Measurements from ENCODE around the gene NBEAL1.
"Not testable (repeated sequence)": the region's sequence is repeated elsewhere in the genome, so short reads cannot be mapped to it uniquely, and the experiment has no call there.

The NBEAL1 gene

DNA sequence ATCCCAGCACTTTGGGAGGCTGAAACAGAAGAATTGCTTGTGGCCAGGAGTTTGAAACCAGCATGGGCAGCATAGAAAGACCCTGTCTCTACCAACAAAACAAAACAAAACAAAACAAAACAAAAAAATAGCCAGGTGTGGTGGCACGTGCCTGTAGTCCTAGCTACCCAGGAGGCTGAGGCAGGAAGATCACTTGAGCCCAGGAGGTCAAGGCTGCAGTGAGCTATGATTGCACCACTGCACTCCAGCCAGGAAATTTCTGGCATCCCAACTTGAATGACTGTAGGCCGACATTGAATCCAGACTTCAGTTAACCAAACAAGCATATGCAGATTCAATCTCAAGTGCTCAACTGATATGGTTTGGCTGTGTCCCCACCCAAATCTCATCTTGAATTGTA is 215.0 kb downstream of the NBEAL1 start:
- not testable (repeated sequence) for H4K91ac ChIP-seq (ENCODE audit: low read depth, low read length); H2BK120ac ChIP-seq (ENCODE audit: insufficient read depth, low read length, poor library complexity); H3K18ac ChIP-seq (ENCODE audit: low read length); H3K4me2 ChIP-seq (ENCODE audit: low read length); H4K8ac ChIP-seq (ENCODE audit: low read depth, low read length); H3K79me2 ChIP-seq (ENCODE audit: control insufficient read depth, insufficient read depth, low read length, poor library complexity); H4K12ac ChIP-seq (ENCODE audit: low read depth, low read length); H3K14ac ChIP-seq (ENCODE audit: low read length); H2BK5ac ChIP-seq (ENCODE audit: low read depth, low read length, poor library complexity); H2AK5ac ChIP-seq (ENCODE audit: low read length); H3K79me1 ChIP-seq (ENCODE audit: low read length); H2AFZ ChIP-seq (ENCODE audit: insufficient read depth, low read length, poor library complexity); H3K36me3 ChIP-seq (ENCODE audit: control insufficient read depth in 1 of 2, insufficient read depth in 2 of 2, low read length in 2 of 2); H3K27me3 ChIP-seq (ENCODE audit: insufficient read depth, low read length); H2BK12ac ChIP-seq (ENCODE audit: low read length); H3K4ac ChIP-seq (ENCODE audit: low read depth, low read length); H3K23ac ChIP-seq (ENCODE audit: low read length); H3K27ac ChIP-seq (ENCODE audit: low read depth, low read length); H3K9me3 ChIP-seq (ENCODE audit: insufficient read depth, low read depth, low read length); H3K4me1 ChIP-seq (ENCODE audit: control insufficient read depth in 1 of 2, insufficient read depth in 2 of 2, low read length in 2 of 2); H3K9ac ChIP-seq (ENCODE audit: low read length); H3K4me3 ChIP-seq (ENCODE audit: low read depth, low read length)
- peak; percentile 30 to 68 for DNase-seq
- WGBS (ENCODE audit: extremely low coverage, insufficient coverage, insufficient read length) = no CpG with 5 or more reads among the region's 2 CpGs

DNA sequence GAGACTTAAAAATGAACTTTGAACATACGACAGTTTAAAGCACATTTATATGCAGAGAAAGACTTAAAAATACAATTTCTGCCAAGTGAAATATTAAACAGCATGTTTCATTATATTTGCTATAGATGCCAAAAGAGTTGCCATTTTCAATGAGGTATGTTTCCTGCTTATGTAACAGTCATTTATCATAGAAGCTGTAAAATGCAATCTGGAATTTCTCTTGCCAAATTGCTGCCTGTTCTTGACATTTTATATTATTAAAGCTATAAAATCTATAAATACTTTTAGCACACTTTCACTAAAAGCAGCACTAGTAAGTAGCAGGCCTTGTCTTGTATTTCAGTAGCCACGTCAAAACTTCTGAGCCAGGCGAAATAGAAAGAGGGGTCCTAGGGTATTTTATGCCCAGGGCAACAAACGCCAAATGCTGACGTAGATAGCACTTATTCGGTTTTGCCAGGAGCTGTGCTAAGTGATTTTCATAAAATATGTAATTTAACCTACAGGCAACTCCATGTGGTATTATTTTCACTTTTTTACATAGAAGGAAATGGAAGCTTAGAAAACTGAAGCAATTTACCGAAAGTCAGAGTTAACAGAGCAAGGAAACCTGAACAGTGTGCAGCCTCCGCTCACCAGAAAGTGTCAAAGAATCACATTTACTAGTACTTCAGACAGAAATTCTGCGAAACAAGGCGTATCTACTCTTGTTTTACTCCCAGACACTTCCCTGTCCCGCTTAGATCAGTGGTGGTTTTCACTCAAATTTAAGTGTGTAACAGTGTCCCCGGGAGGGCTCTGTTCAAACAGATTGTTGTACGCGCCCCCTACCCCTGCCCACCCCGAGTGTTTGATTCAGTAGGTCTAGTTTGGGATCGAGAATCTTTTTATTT is 222.9 kb downstream of the NBEAL1 start:
- Histone ChIP-seq H3K79me2 (ENCODE audit: control insufficient read depth, insufficient read depth, low read length, poor library complexity) (peaks cover 7% of the 10 kb centered on the region), H3K9ac (ENCODE audit: low read length) (no peak overlapping the region), H3K14ac (ENCODE audit: low read length) (no peak overlapping the region), H3K27ac (ENCODE audit: low read depth, low read length) (no peak overlapping the region), H4K91ac (ENCODE audit: low read depth, low read length) (no peak overlapping the region), H3K23ac (ENCODE audit: low read length) (no peak overlapping the region), H2BK12ac (ENCODE audit: low read length) (no peak overlapping the region), H3K4me1 (ENCODE audit: control insufficient read depth in 1 of 2, insufficient read depth in 2 of 2, low read length in 2 of 2) (no peaks in the 10 kb centered on the region), H2AK5ac (ENCODE audit: low read length) (no peak overlapping the region), H3K4ac (ENCODE audit: low read depth, low read length) (no peak overlapping the region), H2BK120ac (ENCODE audit: insufficient read depth, low read length, poor library complexity) (no peak overlapping the region), H3K36me3 (ENCODE audit: control insufficient read depth in 1 of 2, insufficient read depth in 2 of 2, low read length in 2 of 2) (no peaks in the 10 kb centered on the region), H3K27me3 (ENCODE audit: insufficient read depth, low read length) (no peaks in the 10 kb centered on the region), H2BK5ac (ENCODE audit: low read depth, low read length, poor library complexity) (no peak overlapping the region), H3K9me3 (ENCODE audit: insufficient read depth, low read depth, low read length) (no peaks in the 10 kb centered on the region), H4K8ac (ENCODE audit: low read depth, low read length) (no peak overlapping the region), H2AFZ (ENCODE audit: insufficient read depth, low read length, poor library complexity) (no peak overlapping the region), H3K18ac (ENCODE audit: low read length) (no peak overlapping the region), H3K79me1 (ENCODE audit: low read length) (peaks cover 12% of the 10 kb centered on the region), H3K4me2 (ENCODE audit: low read length) (peak overlapping the region; percentile 73), H3K4me3 (ENCODE audit: low read depth, low read length) (no peak overlapping the region), H4K12ac (ENCODE audit: low read depth, low read length) (no peak overlapping the region)
- peak in 1 of 2 donors; percentile 12 for DNase-seq
- WGBS (ENCODE audit: extremely low coverage, insufficient coverage, insufficient read length) = no CpG with 5 or more reads among the region's 16 CpGs

DNA sequence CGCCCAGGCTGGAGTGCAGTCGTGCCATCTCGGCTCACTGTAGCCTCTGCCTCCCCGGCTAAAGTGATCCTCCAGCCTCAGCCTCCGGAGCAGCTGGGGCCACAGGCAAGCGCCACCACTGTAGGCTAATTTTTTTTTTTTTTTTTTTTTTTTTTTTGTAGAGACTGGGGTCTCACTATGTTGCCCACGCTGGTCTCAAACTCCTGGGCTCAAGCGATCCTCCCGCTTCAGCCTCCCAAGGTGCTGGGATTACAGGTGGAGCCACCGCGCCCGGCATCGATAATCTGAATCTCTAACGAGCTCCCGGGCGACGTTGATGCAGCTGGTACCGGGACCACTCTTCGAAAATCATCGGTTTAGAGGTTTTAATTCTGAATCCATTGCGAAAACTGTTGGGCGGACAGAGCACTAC is 223.6 kb downstream of the NBEAL1 start:
- DNase-seq = no peak
- Histone ChIP-seq H2BK120ac (ENCODE audit: insufficient read depth, low read length, poor library complexity) (peak overlapping the region; percentile 2), H3K36me3 (ENCODE audit: control insufficient read depth in 1 of 2, insufficient read depth in 2 of 2, low read length in 2 of 2) (peaks cover 2 to 3% of the 10 kb centered on the region in 2 experiments), H3K4ac (ENCODE audit: low read depth, low read length) (no peak overlapping the region), H2BK5ac (ENCODE audit: low read depth, low read length, poor library complexity) (no peak overlapping the region), H3K9ac (ENCODE audit: low read length) (peak overlapping the region; percentile 70), H3K79me1 (ENCODE audit: low read length) (peaks cover 12% of the 10 kb centered on the region), H3K4me1 (ENCODE audit: control insufficient read depth in 1 of 2, insufficient read depth in 2 of 2, low read length in 2 of 2) (no peaks in the 10 kb centered on the region), H4K8ac (ENCODE audit: low read depth, low read length) (peak overlapping the region; percentile 55), H2AFZ (ENCODE audit: insufficient read depth, low read length, poor library complexity) (peak overlapping the region; percentile 80), H3K79me2 (ENCODE audit: control insufficient read depth, insufficient read depth, low read length, poor library complexity) (peaks cover 7% of the 10 kb centered on the region), H3K14ac (ENCODE audit: low read length) (peak overlapping the region; percentile 9), H2AK5ac (ENCODE audit: low read length) (no peak overlapping the region), H3K4me3 (ENCODE audit: low read depth, low read length) (peak overlapping the region; percentile 88), H3K18ac (ENCODE audit: low read length) (no peak overlapping the region), H3K27me3 (ENCODE audit: insufficient read depth, low read length) (no peaks in the 10 kb centered on the region), H3K9me3 (ENCODE audit: insufficient read depth, low read depth, low read length) (no peaks in the 10 kb centered on the region), H3K27ac (ENCODE audit: low read depth, low read length) (peak overlapping the region; percentile 95), H3K23ac (ENCODE audit: low read length) (no peak overlapping the region), H4K12ac (ENCODE audit: low read depth, low read length) (peak overlapping the region; percentile 31), H3K4me2 (ENCODE audit: low read length) (peak overlapping the region; percentile 73), H4K91ac (ENCODE audit: low read depth, low read length) (peak overlapping the region; percentile 45), H2BK12ac (ENCODE audit: low read length) (no peak overlapping the region)
- no CpG with 5 or more reads among the region's 22 CpGs for WGBS (ENCODE audit: extremely low coverage, insufficient coverage, insufficient read length)

- H3K14ac ChIP-seq (ENCODE audit: low read length) = peak within 1 kb of the TSS; percentile 94
- peak within 1 kb of the TSS; percentile 88 for H3K4me3 ChIP-seq (ENCODE audit: low read depth, low read length)
- H3K9me3 ChIP-seq (ENCODE audit: insufficient read depth, low read depth, low read length) = no peaks in the 10 kb centered on the region
- H3K36me3 ChIP-seq (ENCODE audit: control insufficient read depth in 1 of 2, insufficient read depth in 2 of 2, low read length in 2 of 2) = peaks cover 4% of the 10 kb centered on the region in 2 experiments
- H3K79me1 ChIP-seq (ENCODE audit: low read length) = peaks cover 12% of the 10 kb centered on the region
- peak within 1 kb of the TSS; percentile 95 for H3K27ac ChIP-seq (ENCODE audit: low read depth, low read length)
- no peak within 1 kb of the TSS for H2AK5ac ChIP-seq (ENCODE audit: low read length)
- peak within 1 kb of the TSS; percentile 92 for H3K4ac ChIP-seq (ENCODE audit: low read depth, low read length)
- peak within 1 kb of the TSS; percentile 96 for H4K91ac ChIP-seq (ENCODE audit: low read depth, low read length)
- H3K18ac ChIP-seq (ENCODE audit: low read length) = peak within 1 kb of the TSS; percentile 99
- peak; percentile 96 to 97 for DNase-seq
- H4K8ac ChIP-seq (ENCODE audit: low read depth, low read length) = peak within 1 kb of the TSS; percentile 95
- H3K4me2 ChIP-seq (ENCODE audit: low read length) = peak within 1 kb of the TSS; percentile 87
- H2AFZ ChIP-seq (ENCODE audit: insufficient read depth, low read length, poor library complexity) = peak within 1 kb of the TSS; percentile 95
- H3K27me3 ChIP-seq (ENCODE audit: insufficient read depth, low read length) = no peaks in the 10 kb centered on the region
- H3K79me2 ChIP-seq (ENCODE audit: control insufficient read depth, insufficient read depth, low read length, poor library complexity) = peaks cover 7% of the 10 kb centered on the region
- no peaks in the 10 kb centered on the region for H3K4me1 ChIP-seq (ENCODE audit: control insufficient read depth in 1 of 2, insufficient read depth in 2 of 2, low read length in 2 of 2)
- no CpG with 5 or more reads among the region's 80 CpGs for WGBS (ENCODE audit: extremely low coverage, insufficient coverage, insufficient read length)
- no peak within 1 kb of the TSS for H3K23ac ChIP-seq (ENCODE audit: low read length)
- peak within 1 kb of the TSS; percentile 94 for H4K12ac ChIP-seq (ENCODE audit: low read depth, low read length)
- peak within 1 kb of the TSS; percentile 92 for H2BK120ac ChIP-seq (ENCODE audit: insufficient read depth, low read length, poor library complexity)
- peak within 1 kb of the TSS; percentile 82 for H3K9ac ChIP-seq (ENCODE audit: low read length)
- H2BK5ac ChIP-seq (ENCODE audit: low read depth, low read length, poor library complexity) = peak within 1 kb of the TSS; percentile 89
- no peak within 1 kb of the TSS for H2BK12ac ChIP-seq (ENCODE audit: low read length)
These were observed 224.2 kb downstream of the NBEAL1 start, which contains the start of gene CYP20A1 for GRCh38 chr2:203238704-203239526. TSS of gene CYP20A1 (plus strand) at chr2:203239018. CDS start at chr2:203239063, 45 bp downstream.
